GM18499 (cell line): Measurements from ENCODE around the gene IGF2R.

Source experiments
- ATAC-seq: cut with Tn5 transposase; IDR thresholded peaks from one replicate; pipeline ENCODE4 v1.9.1; 2021; ENCODE audit warnings: moderate number of reproducible peaks; ENCODE audit not compliant: insufficient read depth, unreplicated experiment

IGF2R gene

GRCh38 chr6:160154471-160154870, 185.6 kb downstream of the IGF2R start:
- no peak for ATAC-seq

DNA sequence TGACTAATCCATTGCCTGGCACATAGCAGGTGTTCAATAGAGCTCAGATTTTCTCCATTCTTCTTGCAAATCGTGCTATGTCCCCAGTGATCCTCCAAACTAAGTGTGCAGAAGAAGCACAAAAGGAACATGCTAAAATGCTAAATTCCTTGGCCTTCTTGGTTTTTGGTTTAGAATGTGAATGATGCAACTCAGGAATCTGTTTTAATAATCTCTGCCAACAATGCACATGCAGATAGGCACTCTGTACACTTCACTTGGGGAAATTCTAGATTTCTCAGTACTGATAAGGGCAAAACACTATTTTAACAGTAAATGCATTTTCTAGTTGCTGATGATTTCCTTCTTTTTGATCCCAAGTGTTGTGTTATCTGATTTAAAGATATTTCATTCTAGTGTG, 188.0 kb downstream of the IGF2R start:
- ATAC-seq: no peak

DNA sequence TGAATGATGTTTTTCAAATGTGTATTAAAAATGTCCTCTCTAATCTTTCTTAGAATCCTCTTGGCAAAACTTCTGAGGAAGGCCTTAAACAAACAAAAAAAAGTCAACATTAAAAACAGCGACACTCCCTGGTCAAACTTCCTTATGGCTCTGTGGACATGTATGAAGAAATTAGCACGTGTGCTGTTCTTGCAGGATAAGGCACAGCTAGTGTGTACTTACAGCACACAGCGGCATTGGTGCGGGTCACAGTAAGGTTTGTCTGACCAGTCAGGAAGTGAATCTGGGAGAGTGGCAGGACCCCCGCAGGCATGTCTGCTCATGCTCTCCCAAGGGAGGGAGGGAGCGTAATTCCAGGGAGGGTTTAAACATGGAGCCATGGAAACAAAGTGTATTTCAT, 191.6 kb downstream of the IGF2R start:
- ATAC-seq: no peak
